Fibroblast of villous mesenchyme (primary cell): ENCODE data around the gene PBX1. TPM values are rescaled to one million over a fixed set of nuclear protein-coding genes. Genes with fewer than 3 reads are reported as not detected.

Source experiments
- DNase-seq: peaks from one replicate; pipeline ENCODE4 v3.0.0-alpha.2; 2010; ENCODE audit warnings: low read depth
- H3K4me3 ChIP-seq: 2 replicates; pipeline ENCODE4 v1.5.1; 2011; ENCODE audit warnings: low read depth, mild to moderate bottlenecking, low read length
- CTCF ChIP-seq: IDR thresholded peaks from 2 replicates; pipeline ENCODE4 v1.5.1; 2012; ENCODE audit warnings: low read depth, mild to moderate bottlenecking, low read length; ENCODE audit not compliant: insufficient read depth
- total RNA-seq: library from RNA; depleted of rRNA; stranded (reverse); fragments of >200 nt; gene quantifications from 2 replicates; pipeline ENCODE4 v1.2.3, GENCODE V29; 2012

Gene PBX1
- total RNA-seq, 1 donor = 67.4 TPM

GRCh38 chr1:164595212-164595611 is 36.2 kb downstream of the PBX1 start:
- no peak for DNase-seq
- no peak for TF ChIP-seq CTCF
- no peak overlapping the region for H3K4me3 ChIP-seq

- no peak for TF ChIP-seq CTCF
- DNase-seq = no peak
- H3K4me3 ChIP-seq = no peak overlapping the region
Observed at GRCh38 chr1:164596172-164596571, 37.2 kb downstream of the PBX1 start.

- no peak for TF ChIP-seq CTCF
- H3K4me3 ChIP-seq = no peak overlapping the region
- no peak for DNase-seq
Observed at GRCh38 chr1:164598719-164599118, 39.7 kb downstream of the PBX1 start.

GRCh38 chr1:164599272-164599671 is 40.3 kb downstream of the PBX1 start:
- no peak overlapping the region for H3K4me3 ChIP-seq
- no peak for DNase-seq
- TF ChIP-seq CTCF = no peak

GRCh38 chr1:164601399-164602100 is 42.6 kb downstream of the PBX1 start:
- no peak overlapping the region for H3K4me3 ChIP-seq
- TF ChIP-seq CTCF = no peak
- peak; percentile 38 for DNase-seq

GRCh38 chr1:164602101-164602422 is 43.1 kb downstream of the PBX1 start:
- H3K4me3 ChIP-seq = peak overlapping the region; percentile 8
- DNase-seq = no peak
- TF ChIP-seq CTCF = no peak
